SK-N-SH (cell line): ENCODE measurements around the gene CYBA.

Source experiments
- CTCF ChIP-seq: fragments of 200-600 bp; sonication (generic); IDR thresholded peaks from 2 replicates; pipeline ENCODE4 v1.6.1; 2017; ENCODE audit warnings: antibody characterized with exemption, mild to moderate bottlenecking, moderate library complexity
- EZH2phosphoT487 ChIP-seq: fragments of 200-600 bp; sonication (generic); IDR thresholded peaks from 2 replicates; pipeline ENCODE4 v1.6.1; 2017; ENCODE audit warnings: low read depth, mixed run types, mild to moderate bottlenecking, antibody characterized with exemption, moderate library complexity, borderline replicate concordance
- FOXJ3 ChIP-seq: sonication (generic); formaldehyde crosslinking; IDR thresholded peaks from 2 replicates; pipeline ENCODE4 v1.5.1; 2020; ENCODE audit warnings: mild to moderate bottlenecking, missing genetic modification reagents
- GABPA ChIP-seq: IDR thresholded peaks from 2 replicates; pipeline ENCODE4 v1.4.0; 2012; ENCODE audit warnings: low read depth, mild to moderate bottlenecking
- IRF3 ChIP-seq: fragments of 150-350 bp; IDR thresholded peaks from 2 replicates; pipeline ENCODE4 v1.6.1; 2016; ENCODE audit warnings: mild to moderate bottlenecking, low read depth, low read length
- MAX ChIP-seq: IDR thresholded peaks from 2 replicates; pipeline ENCODE4 v1.4.0; 2012; ENCODE audit warnings: low read depth
- NFIC ChIP-seq: IDR thresholded peaks from 2 replicates; pipeline ENCODE4 v1.4.0; 2012; ENCODE audit warnings: borderline replicate concordance
- POLR2AphosphoS5 ChIP-seq: IDR thresholded peaks from 2 replicates; pipeline ENCODE4 v1.6.1; 2012; ENCODE audit warnings: low read depth, low read length
- REST ChIP-seq: IDR thresholded peaks from 2 replicates; pipeline ENCODE4 v1.6.1; 2012; ENCODE audit warnings: mild to moderate bottlenecking, low read depth, low read length, moderate library complexity
- RXRA ChIP-seq: IDR thresholded peaks from 2 replicates; pipeline ENCODE4 v1.4.0; 2012; ENCODE audit warnings: low read depth, mild to moderate bottlenecking, borderline replicate concordance
- SIN3A ChIP-seq: IDR thresholded peaks from 2 replicates; pipeline ENCODE4 v1.6.1; 2012; ENCODE audit warnings: low read depth, mild to moderate bottlenecking, low read length, moderate library complexity, borderline replicate concordance
- USF2 ChIP-seq: fragments of 150-350 bp; IDR thresholded peaks from 2 replicates; pipeline ENCODE4 v1.6.1; 2017; ENCODE audit warnings: antibody characterized with exemption, low read length, low read depth, borderline replicate concordance
- YY1 ChIP-seq: IDR thresholded peaks from 2 replicates; pipeline ENCODE4 v1.4.0; 2012; ENCODE audit warnings: low read depth, mild to moderate bottlenecking
- TF ChIP-seq, protein P1 (sequence below): IDR thresholded peaks from 2 replicates; pipeline ENCODE4 v1.4.0; 2012; ENCODE audit warnings: low read depth, borderline replicate concordance

- TF ChIP-seq REST (no peak), CTCF (no peak), FOXJ3 (CRISPR knock-in tag) (no peak), YY1 (no peak), SIN3A (no peak), EZH2phosphoT487 (no peak), GABPA (no peak), NFIC (no peak), POLR2AphosphoS5 (no peak), MAX (no peak), USF2 (no peak), RXRA (no peak), IRF3 (no peak)
- TF ChIP-seq, protein P1, sequence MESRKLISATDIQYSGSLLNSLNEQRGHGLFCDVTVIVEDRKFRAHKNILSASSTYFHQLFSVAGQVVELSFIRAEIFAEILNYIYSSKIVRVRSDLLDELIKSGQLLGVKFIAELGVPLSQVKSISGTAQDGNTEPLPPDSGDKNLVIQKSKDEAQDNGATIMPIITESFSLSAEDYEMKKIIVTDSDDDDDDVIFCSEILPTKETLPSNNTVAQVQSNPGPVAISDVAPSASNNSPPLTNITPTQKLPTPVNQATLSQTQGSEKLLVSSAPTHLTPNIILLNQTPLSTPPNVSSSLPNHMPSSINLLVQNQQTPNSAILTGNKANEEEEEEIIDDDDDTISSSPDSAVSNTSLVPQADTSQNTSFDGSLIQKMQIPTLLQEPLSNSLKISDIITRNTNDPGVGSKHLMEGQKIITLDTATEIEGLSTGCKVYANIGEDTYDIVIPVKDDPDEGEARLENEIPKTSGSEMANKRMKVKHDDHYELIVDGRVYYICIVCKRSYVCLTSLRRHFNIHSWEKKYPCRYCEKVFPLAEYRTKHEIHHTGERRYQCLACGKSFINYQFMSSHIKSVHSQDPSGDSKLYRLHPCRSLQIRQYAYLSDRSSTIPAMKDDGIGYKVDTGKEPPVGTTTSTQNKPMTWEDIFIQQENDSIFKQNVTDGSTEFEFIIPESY = no peak
These were observed 39.7 kb downstream of the CYBA start for GRCh38 chr16:88610909-88611812.
